GM12892 (cell line): ENCODE data around the gene PLCH1.

Source experiments
- POLR2A ChIP-seq: IDR thresholded peaks from 2 replicates; pipeline ENCODE4 v1.6.1; 2011; ENCODE audit warnings: low read depth, low read length, control low read depth
- POLR2AphosphoS5 ChIP-seq: IDR thresholded peaks from 2 replicates; pipeline ENCODE4 v1.6.1; 2011; ENCODE audit warnings: low read depth, low read length, control low read depth
- TAF1 ChIP-seq: IDR thresholded peaks from 2 replicates; pipeline ENCODE4 v1.6.1; 2011; ENCODE audit warnings: low read depth, mild to moderate bottlenecking, control low read depth, low read length, borderline replicate concordance

DNA sequence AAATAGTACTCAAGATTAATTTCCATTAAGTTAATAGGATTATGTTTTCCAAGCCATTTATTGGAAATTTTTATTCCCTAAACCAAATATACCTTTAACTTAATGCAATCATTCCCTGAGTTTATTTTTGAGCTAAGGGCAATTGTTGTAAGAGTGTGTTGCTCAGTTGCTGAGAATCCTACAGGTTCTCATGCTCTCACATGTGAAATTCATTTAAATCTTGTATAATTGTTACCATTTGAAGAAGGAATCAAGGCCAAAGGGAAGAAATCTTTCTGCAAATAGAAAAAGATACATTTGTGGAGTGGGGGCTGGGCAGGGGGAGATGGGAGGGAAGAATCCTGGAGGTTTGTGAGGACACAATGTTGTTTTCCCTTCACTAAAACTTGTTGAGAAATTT lies 248.7 kb downstream of the PLCH1 start:
- TF ChIP-seq POLR2A: no peak
- no peak for TF ChIP-seq POLR2AphosphoS5
- no peak for TF ChIP-seq TAF1
